ENCODE results near the gene NR1D1.

DNA sequence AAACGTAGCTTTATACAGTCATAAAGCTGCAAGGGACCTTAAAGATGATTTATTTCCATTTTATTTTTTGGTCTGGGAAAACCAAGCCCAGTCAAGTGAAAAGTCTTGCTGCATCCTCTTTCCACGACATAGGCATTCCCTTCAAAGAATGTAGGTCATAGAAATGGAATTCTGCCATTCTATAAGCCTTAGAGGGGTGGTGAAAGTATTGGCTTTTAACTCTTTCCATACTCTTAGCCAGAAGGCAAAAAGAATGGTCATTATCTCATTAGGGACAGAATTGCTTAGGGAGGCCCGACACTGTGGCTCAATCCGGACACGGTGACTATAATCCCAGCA is 13.5 kb upstream of the NR1D1 start:
- no peak for TF ChIP-seq EZH2phosphoT487 (IDR thresholded peaks at IDR 0.05; ENCODE audit: borderline replicate concordance, low read depth, low read length)
- TF ChIP-seq, protein P1, sequence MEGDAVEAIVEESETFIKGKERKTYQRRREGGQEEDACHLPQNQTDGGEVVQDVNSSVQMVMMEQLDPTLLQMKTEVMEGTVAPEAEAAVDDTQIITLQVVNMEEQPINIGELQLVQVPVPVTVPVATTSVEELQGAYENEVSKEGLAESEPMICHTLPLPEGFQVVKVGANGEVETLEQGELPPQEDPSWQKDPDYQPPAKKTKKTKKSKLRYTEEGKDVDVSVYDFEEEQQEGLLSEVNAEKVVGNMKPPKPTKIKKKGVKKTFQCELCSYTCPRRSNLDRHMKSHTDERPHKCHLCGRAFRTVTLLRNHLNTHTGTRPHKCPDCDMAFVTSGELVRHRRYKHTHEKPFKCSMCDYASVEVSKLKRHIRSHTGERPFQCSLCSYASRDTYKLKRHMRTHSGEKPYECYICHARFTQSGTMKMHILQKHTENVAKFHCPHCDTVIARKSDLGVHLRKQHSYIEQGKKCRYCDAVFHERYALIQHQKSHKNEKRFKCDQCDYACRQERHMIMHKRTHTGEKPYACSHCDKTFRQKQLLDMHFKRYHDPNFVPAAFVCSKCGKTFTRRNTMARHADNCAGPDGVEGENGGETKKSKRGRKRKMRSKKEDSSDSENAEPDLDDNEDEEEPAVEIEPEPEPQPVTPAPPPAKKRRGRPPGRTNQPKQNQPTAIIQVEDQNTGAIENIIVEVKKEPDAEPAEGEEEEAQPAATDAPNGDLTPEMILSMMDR (conservative IDR thresholded peaks at IDR 0.05; ENCODE audit: low read length): no peak
